IPS-NIHi11 (cell line): Measurements from ENCODE around the gene VTI1A.

Source experiments
- DNase-seq: peaks from one replicate; pipeline ENCODE4 v3.0.0; 2012; ENCODE audit warnings: mixed read lengths, low spot score

VTI1A gene

DNA sequence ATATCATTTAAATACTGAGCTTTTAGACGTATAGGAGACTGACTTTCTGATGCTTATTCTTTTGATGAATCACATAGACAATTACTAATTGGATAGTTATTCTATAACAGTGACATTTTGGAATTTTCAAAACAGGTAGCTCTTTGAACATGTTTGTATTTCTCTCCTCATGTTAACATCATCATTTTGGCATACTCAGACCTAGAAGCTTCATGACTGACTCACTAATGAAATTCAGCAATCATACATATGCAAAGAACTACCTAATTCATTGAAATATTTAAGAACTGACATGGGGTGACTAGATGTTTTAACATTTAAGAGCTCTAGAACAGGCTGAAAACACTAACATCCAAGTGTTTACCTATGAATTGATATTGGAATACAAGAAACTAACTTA is 192.3 kb downstream of the VTI1A start:
- no peak for DNase-seq

DNA sequence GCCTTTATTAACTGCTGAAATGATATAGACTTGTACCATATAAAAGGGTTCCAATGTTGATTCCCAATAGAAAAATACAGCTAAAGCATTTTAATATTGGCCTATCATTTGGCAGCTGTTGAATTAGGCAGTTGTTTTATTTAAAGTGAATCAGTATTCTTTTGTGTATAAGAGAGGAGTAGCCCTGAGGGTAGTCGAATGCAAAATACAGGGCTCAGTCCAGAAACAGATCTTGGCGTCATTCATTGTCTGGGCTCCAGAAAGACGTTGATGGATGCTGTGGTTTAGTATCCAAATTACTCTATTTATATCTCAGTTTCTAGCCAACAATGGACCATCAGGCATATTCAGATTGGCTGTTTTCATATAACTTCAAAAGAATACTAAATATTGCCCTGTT is 193.6 kb downstream of the VTI1A start:
- DNase-seq: no peak

- DNase-seq: no peak
Measured at GRCh38 chr10:112643600-112644264, 196.7 kb downstream of the VTI1A start.

GRCh38 chr10:112644265-112644645 is 197.2 kb downstream of the VTI1A start:
- DNase-seq: no peak

GRCh38 chr10:112649006-112649821 is 202.2 kb downstream of the VTI1A start:
- DNase-seq: no peak

GRCh38 chr10:112649822-112650152 is 202.8 kb downstream of the VTI1A start:
- no peak for DNase-seq

DNA sequence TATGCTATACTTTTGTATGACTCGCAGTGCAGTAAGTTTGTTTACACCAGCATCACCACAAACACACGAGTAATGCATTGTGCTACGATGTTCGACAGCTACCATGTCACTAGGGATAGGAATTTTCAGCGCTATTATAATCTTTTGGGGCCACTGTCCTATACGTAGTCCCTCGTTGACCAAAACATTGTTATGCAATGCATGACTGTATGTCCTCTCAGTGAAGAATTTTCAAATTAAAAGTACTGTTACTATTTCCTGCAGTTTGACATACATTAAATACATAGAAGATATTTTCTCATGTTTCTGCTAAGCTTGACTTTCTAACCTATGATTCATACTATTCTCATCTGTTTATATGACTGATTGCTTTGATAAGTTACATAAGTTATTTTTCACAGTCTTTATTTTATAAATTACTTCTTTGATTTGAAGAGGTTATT is 203.6 kb downstream of the VTI1A start:
- DNase-seq: no peak

DNA sequence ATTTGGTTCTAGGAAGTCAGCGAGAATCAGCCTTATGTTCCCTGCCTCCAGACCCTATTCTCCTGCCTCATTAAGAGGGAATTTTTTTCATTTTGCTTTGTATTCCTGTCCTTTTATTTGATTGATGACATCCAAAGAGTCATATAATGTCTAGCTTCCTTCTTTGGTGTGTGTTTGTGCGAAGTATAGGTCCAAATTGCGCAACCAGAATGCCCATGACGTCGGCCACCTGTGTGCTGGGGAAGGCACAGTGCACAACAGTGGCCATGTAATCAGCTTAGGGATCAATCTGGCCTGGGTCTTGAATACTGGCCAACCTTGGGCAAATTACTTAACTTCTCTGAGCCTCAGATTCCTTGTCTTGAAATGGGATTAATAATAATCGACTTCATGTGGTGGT is 206.2 kb downstream of the VTI1A start:
- no peak for DNase-seq

DNA sequence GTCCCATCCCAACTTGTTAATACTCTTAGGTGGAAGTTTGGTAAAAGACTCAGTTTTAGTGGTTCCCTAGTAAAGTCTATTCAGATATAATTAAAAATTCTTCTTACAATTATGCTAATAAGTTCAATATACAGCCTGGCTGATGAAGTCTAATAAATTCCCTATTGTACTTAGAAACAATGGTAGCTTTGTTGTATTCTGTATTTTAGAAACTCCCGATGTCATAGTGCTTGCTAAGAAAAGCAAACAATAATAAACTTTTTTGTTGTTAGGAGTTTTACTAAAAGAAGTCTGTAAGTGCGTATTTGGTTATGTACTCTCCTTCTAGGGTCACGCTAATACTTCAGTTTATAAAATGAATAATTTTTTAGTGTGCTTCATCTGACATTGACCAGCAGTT is 206.8 kb downstream of the VTI1A start:
- DNase-seq: no peak

DNA sequence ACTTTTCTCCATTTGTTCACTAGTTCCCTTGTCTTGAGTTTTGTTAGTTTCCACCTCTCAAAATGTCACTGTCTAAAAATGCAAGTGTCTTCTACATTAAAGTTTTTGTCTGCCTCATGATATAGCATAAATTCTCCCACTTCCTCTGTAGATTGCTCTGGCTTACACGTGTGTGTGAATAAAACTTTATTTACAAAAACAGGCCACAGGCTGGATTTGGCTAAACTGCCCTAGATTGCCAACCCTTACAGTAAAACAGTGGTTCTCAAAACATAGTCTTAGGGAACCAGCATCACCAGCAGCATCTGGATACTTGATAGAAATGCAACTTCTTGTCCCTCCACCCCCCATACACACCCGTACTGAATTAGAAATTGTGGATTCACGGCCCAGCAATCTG is 207.8 kb downstream of the VTI1A start:
- no peak for DNase-seq

- DNase-seq: no peak
Measured at GRCh38 chr10:112655722-112656121, 208.7 kb downstream of the VTI1A start.

GRCh38 chr10:112658465-112658864 is 211.4 kb downstream of the VTI1A start:
- no peak for DNase-seq

- DNase-seq: no peak
Measured at GRCh38 chr10:112658900-112659638, 212.1 kb downstream of the VTI1A start.

DNA sequence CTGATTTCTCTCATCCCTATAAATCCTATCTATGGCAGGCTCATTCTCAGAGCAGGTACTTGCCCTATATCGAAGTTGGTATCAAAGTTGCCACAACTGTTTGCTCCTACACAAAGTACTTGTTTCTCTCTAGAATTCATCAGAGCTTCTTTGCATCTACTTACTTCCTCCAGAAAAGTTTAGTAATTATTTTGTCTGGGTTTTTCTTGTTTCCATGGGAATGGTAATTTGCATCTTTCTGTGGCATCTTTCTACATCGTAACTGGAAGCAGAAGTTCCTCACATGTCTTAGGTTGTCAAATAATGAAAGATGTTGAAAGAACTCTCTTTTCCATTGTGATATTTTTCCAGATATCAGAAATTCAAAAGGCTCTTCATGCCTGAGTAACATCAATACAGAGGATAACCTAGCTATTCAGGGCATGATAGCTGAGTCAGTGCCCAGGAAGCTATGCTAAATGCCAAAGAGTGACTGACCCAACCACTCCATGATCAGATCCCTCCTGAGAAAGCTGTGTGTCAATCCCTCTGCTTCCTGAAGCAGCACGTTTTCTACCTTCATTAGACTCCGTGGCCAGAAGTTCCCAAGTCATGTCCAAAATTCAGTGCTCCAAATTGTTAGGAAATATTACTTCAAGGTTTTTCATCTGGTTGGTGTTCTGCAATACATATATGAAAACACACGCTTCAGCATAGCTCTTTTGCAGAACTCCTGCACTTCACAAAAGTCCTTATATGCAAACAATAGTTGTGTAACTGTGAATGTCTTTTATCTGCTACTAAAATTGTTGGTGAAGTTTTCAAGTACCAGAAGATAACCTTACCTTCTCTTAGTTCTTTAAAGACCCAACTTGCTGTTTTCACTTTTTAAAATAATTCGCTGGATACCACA is 216.5 kb downstream of the VTI1A start:
- no peak for DNase-seq

DNA sequence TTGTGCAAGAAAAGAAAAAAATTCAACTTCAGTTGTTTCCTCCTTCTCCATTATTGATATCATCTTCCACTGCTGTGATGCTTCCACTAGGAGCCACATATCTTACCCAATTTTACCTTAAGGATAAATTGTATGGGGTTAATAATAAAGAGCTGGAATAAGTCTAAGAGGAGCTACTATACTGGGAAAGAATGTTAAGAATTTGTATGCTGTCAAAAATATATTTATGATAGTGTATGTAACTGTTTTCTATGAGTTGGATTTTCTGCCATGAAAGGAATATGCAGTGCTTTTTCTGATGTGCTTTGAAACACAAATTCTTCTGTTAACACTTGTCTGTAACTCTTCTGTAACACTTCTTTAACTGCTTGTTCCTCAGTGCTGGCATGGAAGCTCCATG is 219.1 kb downstream of the VTI1A start:
- DNase-seq: no peak

GRCh38 chr10:112669989-112670388 is 223.0 kb downstream of the VTI1A start:
- no peak for DNase-seq

GRCh38 chr10:112671743-112672142 is 224.7 kb downstream of the VTI1A start:
- DNase-seq: no peak

DNA sequence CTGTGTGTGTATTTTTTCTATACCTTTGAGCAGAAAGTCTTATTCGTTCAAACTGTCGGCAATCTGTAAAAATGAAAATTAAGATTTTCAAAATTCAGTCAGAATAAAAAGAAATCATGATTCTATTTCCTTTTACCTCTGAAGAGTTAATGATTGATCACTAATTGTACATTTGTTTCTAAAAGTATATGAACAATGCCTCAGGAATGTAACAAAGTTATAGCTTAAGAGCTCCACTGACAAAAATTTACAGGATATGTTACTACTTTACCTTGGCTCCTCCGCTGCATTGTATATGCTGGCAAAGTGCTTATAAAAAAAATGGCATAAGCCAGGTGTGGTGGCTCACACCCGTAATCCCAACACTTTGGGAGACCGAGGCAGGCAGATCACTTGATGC is 225.7 kb downstream of the VTI1A start:
- DNase-seq: no peak

DNA sequence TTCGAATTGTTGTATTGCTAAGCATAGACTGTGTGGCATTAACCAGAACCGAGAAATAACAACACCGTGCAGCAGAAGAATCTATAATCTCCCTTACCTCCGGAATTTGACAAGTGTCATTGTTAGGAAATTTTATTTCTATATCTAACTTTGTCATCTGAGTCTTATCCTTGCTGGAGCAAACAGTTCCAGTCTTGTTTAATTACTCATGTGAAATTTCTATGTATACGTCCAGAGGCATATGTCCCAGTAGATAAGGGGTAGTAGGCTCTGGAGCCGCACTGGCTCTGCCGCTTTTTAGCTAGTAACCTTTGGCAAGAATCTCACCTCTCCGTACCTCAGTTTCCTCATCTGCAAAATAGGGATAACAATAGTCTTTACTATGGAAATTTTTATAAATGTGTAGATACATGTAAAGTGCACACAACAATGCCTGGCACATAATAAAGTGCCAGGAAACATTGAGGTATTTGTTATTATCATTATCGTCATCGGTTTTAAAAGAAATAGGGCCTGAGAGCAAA is 228.6 kb downstream of the VTI1A start:
- no peak for DNase-seq

DNA sequence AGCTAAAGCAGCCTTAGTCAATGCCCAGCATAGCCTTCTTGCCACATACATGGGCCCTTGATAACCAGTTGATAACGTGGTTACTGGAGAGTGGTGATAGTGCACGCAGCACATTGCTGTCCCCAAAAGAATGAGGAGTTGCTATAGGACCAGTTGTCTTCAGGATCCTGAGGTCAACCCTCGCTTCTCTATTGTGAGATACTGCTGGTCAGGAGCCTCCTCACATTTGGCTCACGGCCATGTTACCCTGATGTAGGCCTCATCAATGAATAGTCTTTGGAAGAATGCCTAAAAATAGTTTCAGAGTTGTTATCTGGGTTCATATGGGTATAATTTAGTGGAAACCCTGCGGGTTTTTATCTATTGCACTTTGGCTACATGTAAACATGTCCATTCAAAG is 230.7 kb downstream of the VTI1A start:
- no peak for DNase-seq

- DNase-seq: no peak
Measured at GRCh38 chr10:112678581-112678980, 231.6 kb downstream of the VTI1A start.

DNA sequence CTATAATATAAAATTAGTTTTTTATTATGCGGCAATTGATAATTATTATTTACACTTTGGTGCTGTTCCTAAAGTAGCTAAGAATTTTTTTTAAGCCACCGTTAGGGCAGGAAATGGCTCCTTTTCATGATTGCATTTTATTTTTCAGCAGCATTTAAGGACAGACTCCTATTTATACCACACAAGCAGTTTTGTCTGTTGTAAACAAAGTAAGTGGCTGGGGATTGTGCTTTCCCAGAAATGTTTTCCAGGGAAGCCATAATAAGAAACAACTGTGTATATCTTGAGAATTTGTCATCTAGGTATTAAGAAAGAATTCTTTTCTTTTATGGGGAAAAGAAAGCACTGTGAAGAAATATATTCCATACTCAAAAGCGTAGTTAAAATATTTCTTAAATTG is 232.0 kb downstream of the VTI1A start:
- DNase-seq: no peak
